Endodermal cell (in vitro differentiated cells): ENCODE data around the gene HSPB1. TPM values are rescaled to one million over a fixed set of nuclear protein-coding genes. Genes with fewer than 3 reads are reported as not detected.
A peak's percentile ranks its signal among the peaks of the same experiment; 100 is the strongest.

Experiments
- DNase-seq: peaks from one replicate; pipeline ENCODE4 v3.0.0-alpha.2; 2017
- H3K27ac ChIP-seq: 2 replicates; pipeline ENCODE4 v1.5.1; 2013; ENCODE audit warnings: mild to moderate bottlenecking, low read depth, low read length, moderate library complexity
- H3K27me3 ChIP-seq: 2 replicates; pipeline ENCODE4 v1.6.1; 2013; ENCODE audit warnings: mild to moderate bottlenecking, low read length, moderate library complexity; ENCODE audit not compliant: insufficient read depth, control insufficient read depth, poor library complexity, severe bottlenecking
- H3K36me3 ChIP-seq: 2 replicates; pipeline ENCODE4 v1.7.0; 2013; ENCODE audit warnings: mild to moderate bottlenecking, low read length, moderate library complexity; ENCODE audit not compliant: control insufficient read depth, insufficient read depth
- H3K4me1 ChIP-seq: one replicate; pipeline ENCODE4 v1.7.0; 2013; ENCODE audit warnings: low read length; ENCODE audit not compliant: control insufficient read depth, insufficient read depth
- H3K4me3 ChIP-seq: 2 replicates; pipeline ENCODE4 v1.5.1; 2013; ENCODE audit warnings: mild to moderate bottlenecking, low read length, moderate library complexity
- H3K9ac ChIP-seq: 2 replicates; pipeline ENCODE4 v1.6.1; 2013; ENCODE audit warnings: mild to moderate bottlenecking, low read length, moderate library complexity; ENCODE audit not compliant: poor library complexity, severe bottlenecking; ENCODE audit errors: extremely low read depth
- H3K9me3 ChIP-seq: 2 replicates; pipeline ENCODE4 v1.6.1; 2013; ENCODE audit warnings: mild to moderate bottlenecking, low read length, moderate library complexity; ENCODE audit not compliant: control insufficient read depth
- H3K27ac Mint-ChIP-seq: 2 replicates; pipeline ENCODE4 v1.8.0; 2020; ENCODE audit warnings: mixed read lengths
- H3K27me3 Mint-ChIP-seq: 2 replicates; pipeline ENCODE4 v1.8.0; 2021; ENCODE audit warnings: mild to moderate bottlenecking, mixed read lengths; ENCODE audit not compliant: insufficient read depth
- H3K36me3 Mint-ChIP-seq: 2 replicates; pipeline ENCODE4 v1.8.0; 2020; ENCODE audit warnings: low read depth, mixed read lengths
- H3K4me1 Mint-ChIP-seq: 2 replicates; pipeline ENCODE4 v1.8.0; 2020; ENCODE audit warnings: mixed read lengths
- H3K4me3 Mint-ChIP-seq: 2 replicates; pipeline ENCODE4 v1.8.0; 2020; ENCODE audit warnings: mild to moderate bottlenecking, moderate library complexity, mixed read lengths
- H3K9me3 Mint-ChIP-seq: 2 replicates; pipeline ENCODE4 v1.8.0; 2020; ENCODE audit warnings: mild to moderate bottlenecking, mixed read lengths
- WGBS, 2 experiments: methylation state at CpG; one replicate each; pipeline versions ENCODE4 v1.1.5 to v1.1.7; 2013; ENCODE audit warnings: missing lambda C conversion rate in 2 of 2, mixed read lengths in 1 of 2; ENCODE audit not compliant: insufficient coverage in 1 of 2, insufficient read length in 1 of 2; 5-methylcytosine and 5-hydroxymethylcytosine counted together
- total RNA-seq, 2 donors: library from RNA; stranded (reverse); fragmentation: NEBNext Ultra II Directional in 1 of 2; extraction: Animal tissue kit (Norgen Biotek cat#: 25700) in 1 of 2; gene quantifications; 2 replicates in 1 of 2; 3 replicates in 1 of 2; pipeline ENCODE4 v1.2.1, GENCODE V29; 2021
- TF ChIP-seq, protein P1 (sequence below): fragments of 200-600 bp; sonication (generic); conservative IDR thresholded peaks from 2 replicates; pipeline ENCODE4 v1.5.0; 2021; ENCODE audit warnings: antibody characterized with exemption, mild to moderate bottlenecking

Gene HSPB1
- total RNA-seq, 2 donors from 2014 or later, result 244 to 248 TPM

DNA sequence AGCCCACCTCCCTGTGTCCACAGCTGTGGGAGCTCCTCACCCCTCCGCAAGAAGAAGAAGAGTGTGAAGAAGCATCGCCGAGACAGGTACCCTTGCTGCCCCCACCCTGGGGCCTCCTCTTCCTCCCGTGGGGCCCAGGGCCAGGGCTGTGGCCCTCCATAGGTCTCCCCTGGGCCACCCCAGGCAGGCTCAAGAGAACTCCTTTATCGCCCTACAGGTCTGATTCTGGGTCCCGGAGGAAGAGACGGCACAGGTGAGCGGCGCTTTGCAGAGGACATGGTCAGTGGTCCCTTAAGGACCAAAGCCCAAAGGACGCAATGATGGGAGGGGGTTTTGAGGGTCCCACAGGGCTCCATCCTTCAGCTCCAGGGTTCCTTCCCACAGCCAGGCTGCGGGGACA, 41.1 kb upstream of the HSPB1 start:
- Mint-ChIP-seq H3K27ac (no peak overlapping the region), H3K4me1 (peaks cover 4% of the 10 kb centered on the region), H3K9me3 (no peaks in the 10 kb centered on the region), H3K36me3 (peaks cover 3% of the 10 kb centered on the region), H3K27me3 (peaks cover 10% of the 10 kb centered on the region), H3K4me3 (no peak overlapping the region)
- TF ChIP-seq, protein P1, sequence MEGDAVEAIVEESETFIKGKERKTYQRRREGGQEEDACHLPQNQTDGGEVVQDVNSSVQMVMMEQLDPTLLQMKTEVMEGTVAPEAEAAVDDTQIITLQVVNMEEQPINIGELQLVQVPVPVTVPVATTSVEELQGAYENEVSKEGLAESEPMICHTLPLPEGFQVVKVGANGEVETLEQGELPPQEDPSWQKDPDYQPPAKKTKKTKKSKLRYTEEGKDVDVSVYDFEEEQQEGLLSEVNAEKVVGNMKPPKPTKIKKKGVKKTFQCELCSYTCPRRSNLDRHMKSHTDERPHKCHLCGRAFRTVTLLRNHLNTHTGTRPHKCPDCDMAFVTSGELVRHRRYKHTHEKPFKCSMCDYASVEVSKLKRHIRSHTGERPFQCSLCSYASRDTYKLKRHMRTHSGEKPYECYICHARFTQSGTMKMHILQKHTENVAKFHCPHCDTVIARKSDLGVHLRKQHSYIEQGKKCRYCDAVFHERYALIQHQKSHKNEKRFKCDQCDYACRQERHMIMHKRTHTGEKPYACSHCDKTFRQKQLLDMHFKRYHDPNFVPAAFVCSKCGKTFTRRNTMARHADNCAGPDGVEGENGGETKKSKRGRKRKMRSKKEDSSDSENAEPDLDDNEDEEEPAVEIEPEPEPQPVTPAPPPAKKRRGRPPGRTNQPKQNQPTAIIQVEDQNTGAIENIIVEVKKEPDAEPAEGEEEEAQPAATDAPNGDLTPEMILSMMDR, result no peak
- Histone ChIP-seq H3K36me3 (no peaks in the 10 kb centered on the region), H3K9me3 (no peaks in the 10 kb centered on the region), H3K27me3 (peaks cover 5% of the 10 kb centered on the region), H3K9ac (no peak overlapping the region), H3K4me1 (peaks cover 4% of the 10 kb centered on the region), H3K27ac (no peak overlapping the region), H3K4me3 (no peak overlapping the region)
- no peak for DNase-seq
- WGBS, 2 experiments, result 93 to 99% methylated on average over 7 to 11 of the region's 11 CpGs

DNA sequence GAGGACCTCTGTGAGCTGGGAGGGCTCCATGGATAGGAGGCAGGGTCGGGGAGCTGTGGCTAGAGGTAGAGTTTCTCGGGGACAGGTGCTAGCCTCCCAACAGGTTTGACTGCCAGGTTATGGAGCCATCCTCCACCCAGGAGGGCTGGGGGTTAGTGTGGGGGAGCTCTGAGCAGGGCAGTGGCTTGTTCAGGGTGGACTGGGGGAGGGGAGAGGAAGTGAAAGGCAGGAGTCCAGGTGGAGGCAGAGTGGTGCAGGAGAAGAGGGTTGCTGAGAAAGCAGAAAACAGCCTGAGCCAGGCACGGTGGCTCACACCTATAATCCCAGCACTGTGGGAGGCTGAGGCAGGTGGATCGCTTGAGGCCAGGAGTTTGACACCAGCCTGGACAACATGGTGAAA, 40.5 kb upstream of the HSPB1 start:
- Mint-ChIP-seq H3K9me3 (no peaks in the 10 kb centered on the region), H3K36me3 (peaks cover 2% of the 10 kb centered on the region), H3K27me3 (peaks cover 14% of the 10 kb centered on the region), H3K4me1 (peaks cover 4% of the 10 kb centered on the region), H3K27ac (no peak overlapping the region), H3K4me3 (no peak overlapping the region)
- Histone ChIP-seq H3K4me1 (peaks cover 4% of the 10 kb centered on the region), H3K36me3 (no peaks in the 10 kb centered on the region), H3K9me3 (no peaks in the 10 kb centered on the region), H3K9ac (no peak overlapping the region), H3K4me3 (no peak overlapping the region), H3K27me3 (peaks cover 9% of the 10 kb centered on the region), H3K27ac (no peak overlapping the region)
- WGBS, 2 experiments, result 62 to 77% methylated on average over 3 to 4 of the region's 4 CpGs
- TF ChIP-seq, protein P1, result no peak
- peak; percentile 64 for DNase-seq

DNA sequence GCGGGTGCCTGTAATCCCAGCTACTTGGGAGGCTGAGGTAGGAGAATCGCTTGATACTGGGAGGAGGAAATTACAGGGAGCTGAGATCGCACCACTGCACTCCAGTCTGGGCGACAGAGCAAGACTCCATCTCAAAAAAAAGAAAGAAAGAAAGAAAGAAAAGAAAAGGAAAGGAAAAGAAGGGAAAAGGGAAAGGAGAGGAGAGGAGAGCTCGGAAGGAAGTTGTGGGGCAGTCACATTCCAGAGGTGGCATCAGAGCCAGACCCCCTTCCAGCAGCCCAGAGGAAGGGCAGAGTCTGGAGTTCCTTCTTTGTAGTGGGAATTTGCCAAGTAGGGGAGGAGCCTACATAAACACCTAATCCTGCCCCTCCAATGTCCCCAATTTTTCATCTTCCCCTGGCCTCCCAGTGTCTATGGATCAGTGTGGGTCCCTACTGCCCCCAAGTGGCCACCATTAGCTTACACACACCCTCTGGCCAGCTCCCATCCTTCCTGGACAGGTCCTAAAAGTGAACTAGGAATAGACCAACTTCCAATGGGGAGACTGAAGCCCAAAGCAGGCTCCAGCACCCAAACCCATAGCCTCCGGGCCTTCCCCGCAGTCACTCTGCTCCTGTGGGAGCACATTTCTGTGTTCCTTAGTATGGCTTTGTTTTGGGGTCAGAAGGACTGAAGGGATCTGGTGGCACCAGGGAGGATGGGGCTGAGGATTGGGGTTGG, 39.6 kb upstream of the HSPB1 start:
- Mint-ChIP-seq H3K9me3 (no peaks in the 10 kb centered on the region), H3K27me3 (peaks cover 18% of the 10 kb centered on the region), H3K4me1 (peaks cover 4% of the 10 kb centered on the region), H3K4me3 (no peak overlapping the region), H3K27ac (no peak overlapping the region), H3K36me3 (no peaks in the 10 kb centered on the region)
- WGBS, 2 experiments, result 67 to 83% methylated on average over 5 to 7 of the region's 7 CpGs
- H3K9ac ChIP-seq, result no peak overlapping the region
- H3K4me3 ChIP-seq, result no peak overlapping the region
- peaks cover 4% of the 10 kb centered on the region for H3K4me1 ChIP-seq
- TF ChIP-seq, protein P1, result peak; percentile 87
- no peaks in the 10 kb centered on the region for H3K9me3 ChIP-seq
- peak; percentile 92 for DNase-seq
- H3K36me3 ChIP-seq, result no peaks in the 10 kb centered on the region
- no peak overlapping the region for H3K27ac ChIP-seq
- H3K27me3 ChIP-seq, result peaks cover 12% of the 10 kb centered on the region
